Measurements from ENCODE around the gene BACE1. TPM values are rescaled to one million over a fixed set of nuclear protein-coding genes. Genes with fewer than 3 reads are reported as not detected.

BACE1 gene
- total and polyA plus RNA-seq, 10 of the 15 experiments (the other 5 are each of a cell fraction or from before 2014, with no cell fraction given): 0.07 to 1.6 (median 0.32) TPM

DNA sequence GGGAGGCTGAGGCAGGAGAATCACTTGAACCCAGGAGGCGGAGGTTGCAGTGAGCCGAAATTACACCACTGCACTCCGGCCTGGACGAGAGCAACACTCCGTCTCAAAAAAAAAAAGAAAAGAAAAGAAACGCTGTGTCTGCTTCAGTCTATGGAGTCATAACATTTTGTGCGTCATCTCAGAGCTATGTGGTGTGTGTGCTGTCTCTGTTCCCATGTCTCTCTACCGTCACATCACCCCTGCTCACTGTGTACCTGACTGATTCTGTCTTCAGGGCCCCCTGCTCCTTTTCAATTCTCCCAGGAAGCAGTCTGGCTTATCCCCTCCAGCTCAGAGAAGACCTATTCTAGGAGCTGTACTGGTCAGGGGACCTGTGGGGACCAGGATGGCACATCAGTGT lies 17.9 kb downstream of the BACE1 start (continued):
- no peak for TF ChIP-seq NFIC (IDR thresholded peaks at IDR 0.05; ENCODE audit: low read depth, low read length)
- TF ChIP-seq, protein P1, sequence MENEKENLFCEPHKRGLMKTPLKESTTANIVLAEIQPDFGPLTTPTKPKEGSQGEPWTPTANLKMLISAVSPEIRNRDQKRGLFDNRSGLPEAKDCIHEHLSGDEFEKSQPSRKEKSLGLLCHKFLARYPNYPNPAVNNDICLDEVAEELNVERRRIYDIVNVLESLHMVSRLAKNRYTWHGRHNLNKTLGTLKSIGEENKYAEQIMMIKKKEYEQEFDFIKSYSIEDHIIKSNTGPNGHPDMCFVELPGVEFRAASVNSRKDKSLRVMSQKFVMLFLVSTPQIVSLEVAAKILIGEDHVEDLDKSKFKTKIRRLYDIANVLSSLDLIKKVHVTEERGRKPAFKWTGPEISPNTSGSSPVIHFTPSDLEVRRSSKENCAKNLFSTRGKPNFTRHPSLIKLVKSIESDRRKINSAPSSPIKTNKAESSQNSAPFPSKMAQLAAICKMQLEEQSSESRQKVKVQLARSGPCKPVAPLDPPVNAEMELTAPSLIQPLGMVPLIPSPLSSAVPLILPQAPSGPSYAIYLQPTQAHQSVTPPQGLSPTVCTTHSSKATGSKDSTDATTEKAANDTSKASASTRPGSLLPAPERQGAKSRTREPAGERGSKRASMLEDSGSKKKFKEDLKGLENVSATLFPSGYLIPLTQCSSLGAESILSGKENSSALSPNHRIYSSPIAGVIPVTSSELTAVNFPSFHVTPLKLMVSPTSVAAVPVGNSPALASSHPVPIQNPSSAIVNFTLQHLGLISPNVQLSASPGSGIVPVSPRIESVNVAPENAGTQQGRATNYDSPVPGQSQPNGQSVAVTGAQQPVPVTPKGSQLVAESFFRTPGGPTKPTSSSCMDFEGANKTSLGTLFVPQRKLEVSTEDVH (IDR thresholded peaks at IDR 0.05; ENCODE audit: low read depth, partially characterized antibody): no peak

DNA sequence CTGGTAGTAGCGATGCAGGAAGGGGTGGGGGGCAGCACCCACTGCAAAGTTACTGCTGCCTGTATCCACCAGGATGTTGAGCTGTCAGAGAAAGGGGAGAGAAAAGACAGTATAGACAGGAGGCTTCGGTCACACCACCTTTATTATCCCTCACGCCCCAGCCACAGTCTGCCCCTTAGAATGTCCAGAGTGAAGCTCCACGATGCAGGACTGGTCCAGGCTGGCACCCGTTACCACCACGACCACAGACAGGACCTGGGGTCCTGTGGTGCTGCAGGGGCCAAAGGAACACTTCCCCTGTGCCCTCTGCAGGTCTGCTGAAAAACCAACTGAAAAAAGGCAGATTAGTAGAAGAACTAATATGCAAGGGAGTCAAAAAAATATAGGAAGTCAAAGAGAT lies 19.2 kb downstream of the BACE1 start:
- ATAC-seq (no peak), DNase-seq (ENCODE audit: low read depth, low spot score) (no peak), FAIRE-seq (no peak)
- Histone ChIP-seq H3K27me3 (replicated peaks in 1 of 2; ENCODE audit: control insufficient read depth in 2 of 2, insufficient read depth in 2 of 2, low read length in 1 of 2) (no peaks in the 10 kb centered on the region), H3K27ac (ENCODE audit: control insufficient read depth, insufficient read depth) (no peak overlapping the region), H3K4me2 (ENCODE audit: control insufficient read depth, insufficient read depth) (no peak overlapping the region), H2AFZ (ENCODE audit: control insufficient read depth, low read depth, low read length) (no peak overlapping the region), H4K20me1 (ENCODE audit: control insufficient read depth, insufficient read depth) (no peaks in the 10 kb centered on the region), H3K79me2 (ENCODE audit: control insufficient read depth, insufficient read depth, low read length) (no peaks in the 10 kb centered on the region), H3K9ac (ENCODE audit: control insufficient read depth, insufficient read depth, low read length) (no peak overlapping the region), H3K9me3 (replicated peaks; ENCODE audit: control insufficient read depth, insufficient read depth, low read length) (no peaks in the 10 kb centered on the region), H3K4me1 (ENCODE audit: control insufficient read depth, insufficient read depth, low read length) (no peaks in the 10 kb centered on the region), H3K4me3 (no peak overlapping the region), H3K36me3 (ENCODE audit: control insufficient read depth in 2 of 2, insufficient read depth in 2 of 2, low read length in 1 of 2) (no peaks in the 10 kb centered on the region)
- WGBS (ENCODE audit: insufficient coverage, insufficient replicate concordance, low lambda C conversion rate, missing lambda C conversion rate): 79% methylated on average over 6 of the region's 6 CpGs
- ChIA-PET RAD21 (ENCODE audit: unreplicated experiment) (no interaction called here), POLR2A (no interaction called here), CTCF (no interaction called here), SMC1A (ENCODE audit: uncharacterized antibody, unreplicated experiment) (no interaction called here)
- intact Hi-C loops (cut with micrococcal nuclease; ENCODE audit: unreplicated experiment) (no loop called here), in situ Hi-C loops (cut with MboI) (no loop called here)
- TF ChIP-seq CREB1 (IDR thresholded peaks at IDR 0.05; ENCODE audit: low read depth) (no peak), NRF1 (conservative IDR thresholded peaks at IDR 0.05; ENCODE audit: low read depth, low read length) (no peak), MTA3 (IDR thresholded peaks at IDR 0.05; ENCODE audit: borderline replicate concordance, low read length) (no peak), IKZF1 (conservative IDR thresholded peaks at IDR 0.05) (no peak), BRCA1 (IDR thresholded peaks at IDR 0.05; ENCODE audit: low read depth, low read length) (no peak), YY1 (IDR thresholded peaks at IDR 0.05; ENCODE audit: low read depth, low read length) (no peak), CREM (IDR thresholded peaks at IDR 0.05; ENCODE audit: low read depth) (no peak), ATF3 (IDR thresholded peaks at IDR 0.05; ENCODE audit: borderline replicate concordance, extremely low read depth, low read depth, low read length) (no peak), NFYA (IDR thresholded peaks at IDR 0.05; ENCODE audit: borderline replicate concordance, low read depth, low read length) (no peak), STAT1 (conservative IDR thresholded peaks at IDR 0.05) (no peak), TARDBP (IDR thresholded peaks at IDR 0.05; ENCODE audit: borderline replicate concordance) (no peak), CBX3 (IDR thresholded peaks at IDR 0.05; ENCODE audit: borderline replicate concordance, low read depth) (no peak), JUNB (IDR thresholded peaks at IDR 0.05) (no peak)
- TF ChIP-seq, protein P2, sequence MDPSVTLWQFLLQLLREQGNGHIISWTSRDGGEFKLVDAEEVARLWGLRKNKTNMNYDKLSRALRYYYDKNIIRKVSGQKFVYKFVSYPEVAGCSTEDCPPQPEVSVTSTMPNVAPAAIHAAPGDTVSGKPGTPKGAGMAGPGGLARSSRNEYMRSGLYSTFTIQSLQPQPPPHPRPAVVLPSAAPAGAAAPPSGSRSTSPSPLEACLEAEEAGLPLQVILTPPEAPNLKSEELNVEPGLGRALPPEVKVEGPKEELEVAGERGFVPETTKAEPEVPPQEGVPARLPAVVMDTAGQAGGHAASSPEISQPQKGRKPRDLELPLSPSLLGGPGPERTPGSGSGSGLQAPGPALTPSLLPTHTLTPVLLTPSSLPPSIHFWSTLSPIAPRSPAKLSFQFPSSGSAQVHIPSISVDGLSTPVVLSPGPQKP (IDR thresholded peaks at IDR 0.05; ENCODE audit: low read depth, low read length): no peak
- no TSS peak for BruUV-seq (replicated peaks)

All from GM12878 (cell line).